HepG2 (cell line): Measurements from ENCODE around the gene P2RX3. TPM values are rescaled to one million over a fixed set of nuclear protein-coding genes. Genes with fewer than 3 reads are reported as not detected.

ENCODE experiments used
- ATAC-seq: fragments of 200-7000 bp; cut with Tn5 transposase; 3 replicates; pipeline ENCODE4 v1.9.1; 2020; ENCODE audit warnings: mild to moderate bottlenecking, moderate library complexity
- BruUV-seq: library from RNA; stranded (reverse); fragments of 400-500 nt; replicated peaks from 2 replicates; lab custom pipeline; 2021; lab: Mats Ljungman, UMichigan
- CTCF ChIA-PET: fragments of 300-600 bp; formaldehyde crosslinking; extraction: SDS; loops from one replicate; lab custom pipeline; 2021; ENCODE audit warnings: low total read pairs, inconsistent platforms, low intra/inter-chr PET ratio; lab: Yijun Ruan, JAX
- POLR2A ChIA-PET: fragments of 350-600 bp; sonication (Branson Sonifier 250); formaldehyde crosslinking; loops from one replicate; lab custom pipeline; 2020; ENCODE audit warnings: antibody characterized with exemption, inconsistent platforms; lab: Yijun Ruan, JAX
- DNase-seq: peaks from one replicate; pipeline ENCODE4 v3.0.0-alpha.2; 2015; ENCODE audit warnings: low spot score
- FAIRE-seq: peaks from 3 replicates; lab custom pipeline; 2011; peaks lifted over from hg19 to GRCh38; lab: Jason Lieb, UNC
- H2AFZ ChIP-seq: one replicate; pipeline ENCODE4 v1.6.1; 2011; ENCODE audit warnings: low read length, inconsistent platforms
- H3K27ac ChIP-seq: fragments of 300-600 bp; 3 replicates; pipeline ENCODE4 v1.8.0; 2011; ENCODE audit warnings: mixed run types, mild to moderate bottlenecking, mixed read lengths, low read length, inconsistent platforms; ENCODE audit not compliant: insufficient read depth; ENCODE audit errors: extremely low read length
- H3K27me3 ChIP-seq, 2 experiments: fragments of 200-600 bp in 1 of 2; 2 replicates in 1 of 2; 3 replicates in 1 of 2; pipeline versions ENCODE4 v1.6.0 to v1.8.0; 2011; ENCODE audit warnings: low read length in 2 of 2, mild to moderate bottlenecking in 2 of 2, moderate library complexity in 2 of 2, inconsistent platforms in 1 of 2; ENCODE audit not compliant: insufficient read depth in 2 of 2, control insufficient read depth in 1 of 2
- H3K36me3 ChIP-seq, 2 experiments: fragments of 200-600 bp in 1 of 2; replicated peaks in 1 of 2; 2 replicates in 1 of 2; 3 replicates in 1 of 2; pipeline versions ENCODE4 v1.5.1 to v1.8.0; 2011; ENCODE audit warnings: low read length in 2 of 2, inconsistent platforms in 1 of 2; ENCODE audit not compliant: insufficient read depth in 2 of 2, control insufficient read depth in 1 of 2
- H3K4me1 ChIP-seq: 2 replicates; pipeline ENCODE4 v1.5.1; 2012; ENCODE audit warnings: low read length, inconsistent platforms; ENCODE audit not compliant: insufficient read depth
- H3K4me2 ChIP-seq: 2 replicates; pipeline ENCODE4 v1.6.0; 2011; ENCODE audit warnings: low read depth, low read length, inconsistent platforms
- H3K4me3 ChIP-seq, 3 experiments: fragments of 200-600 bp in 1 of 3; sonication (generic), shearing (Covaris generic) in 1 of 3; replicated peaks in 1 of 3; 2 replicates each; pipeline ENCODE4 v1.5.1; 2011 to 2016; ENCODE audit warnings: low read length in 3 of 3, inconsistent platforms in 2 of 3, low read depth in 2 of 3, mild to moderate bottlenecking in 2 of 3, control low read depth in 1 of 3, mixed read lengths in 1 of 3; ENCODE audit not compliant: insufficient read depth in 1 of 3
- H3K79me2 ChIP-seq: one replicate; pipeline ENCODE4 v1.6.1; 2011; ENCODE audit warnings: low read length, inconsistent platforms; ENCODE audit not compliant: insufficient read depth
- H3K9ac ChIP-seq: 2 replicates; pipeline ENCODE4 v1.6.0; 2011; ENCODE audit warnings: mild to moderate bottlenecking, low read depth, low read length, inconsistent platforms; ENCODE audit not compliant: insufficient read depth
- H3K9me3 ChIP-seq: 2 replicates; pipeline ENCODE4 v1.5.1; 2012; ENCODE audit warnings: mild to moderate bottlenecking, low read length
- H4K20me1 ChIP-seq: 2 replicates; pipeline ENCODE4 v1.6.0; 2011; ENCODE audit warnings: inconsistent platforms, mild to moderate bottlenecking, low read length, moderate library complexity; ENCODE audit not compliant: insufficient read depth
- HNF4A ChIP-seq: sonication (generic); formaldehyde crosslinking; IDR thresholded peaks from 2 replicates; pipeline ENCODE4 v1.4.0; 2020; ENCODE audit warnings: missing genetic modification reagents
- IRF9 ChIP-seq: sonication (generic); formaldehyde crosslinking; IDR thresholded peaks from 2 replicates; pipeline ENCODE4 v1.8.0; 2022; ENCODE audit warnings: missing genetic modification reagents, mild to moderate bottlenecking, borderline replicate concordance
- JUN ChIP-seq: sonication (generic); formaldehyde crosslinking; IDR thresholded peaks from 2 replicates; pipeline ENCODE4 v1.4.0; 2020; ENCODE audit warnings: mild to moderate bottlenecking, missing genetic modification reagents
- MBNL3 ChIP-seq: fragments of 250-450 bp; sonication (Bioruptor Pico); conservative IDR thresholded peaks from 2 replicates; pipeline ENCODE4 v1.8.0; 2022; ENCODE audit warnings: mild to moderate bottlenecking, inconsistent platforms
- NFE2L2 ChIP-seq: fragments of 150-350 bp; IDR thresholded peaks from 2 replicates; pipeline ENCODE4 v1.6.1; 2014; ENCODE audit warnings: low read length
- NR0B2 ChIP-seq: sonication (generic); formaldehyde crosslinking; IDR thresholded peaks from 2 replicates; pipeline ENCODE4 v1.4.0; 2020; ENCODE audit warnings: mild to moderate bottlenecking, missing genetic modification reagents
- POLR2AphosphoS2 ChIP-seq: IDR thresholded peaks from 2 replicates; pipeline ENCODE4 v1.6.1; 2011; ENCODE audit warnings: low read depth, low read length, improper control_type of control experiment
- PTBP1 ChIP-seq: fragments of 200-400 bp; formaldehyde crosslinking; IDR thresholded peaks from 2 replicates; pipeline ENCODE4 v1.6.1; 2018; ENCODE audit warnings: low read length, low read depth; ENCODE audit not compliant: poor library complexity, severe bottlenecking
- U2AF1 ChIP-seq: fragments of 200-400 bp; formaldehyde crosslinking; optimal IDR thresholded peaks from 2 replicates; pipeline ENCODE3; 2017; ENCODE audit warnings: mild to moderate bottlenecking, low read depth, low read length
- ZC3H4 ChIP-seq: sonication (generic); formaldehyde crosslinking; IDR thresholded peaks from 2 replicates; pipeline ENCODE4 v1.4.0; 2020; ENCODE audit warnings: missing genetic modification reagents, borderline replicate concordance
- ZFP36L1 ChIP-seq: sonication (generic); formaldehyde crosslinking; IDR thresholded peaks from 2 replicates; pipeline ENCODE4 v1.8.0; 2022; ENCODE audit warnings: mild to moderate bottlenecking, missing genetic modification reagents, moderate library complexity
- ZGPAT ChIP-seq: IDR thresholded peaks from 2 replicates; pipeline ENCODE4 v1.6.1; 2016; ENCODE audit warnings: mild to moderate bottlenecking
- ZNF260 ChIP-seq: sonication (generic); formaldehyde crosslinking; IDR thresholded peaks from 2 replicates; pipeline ENCODE4 v1.4.0; 2020; ENCODE audit warnings: missing genetic modification reagents, low read depth, mild to moderate bottlenecking, borderline replicate concordance
- ZNF263 ChIP-seq: sonication (generic); formaldehyde crosslinking; IDR thresholded peaks from 2 replicates; pipeline ENCODE4 v1.4.0; 2020; ENCODE audit warnings: missing genetic modification reagents
- ZNF432 ChIP-seq: sonication (generic); formaldehyde crosslinking; IDR thresholded peaks from 2 replicates; pipeline ENCODE4 v1.5.0; 2020; ENCODE audit warnings: missing genetic modification reagents, mild to moderate bottlenecking, borderline replicate concordance
- ZNF687 ChIP-seq: sonication (generic); formaldehyde crosslinking; IDR thresholded peaks from 2 replicates; pipeline ENCODE4 v1.5.1; 2020; ENCODE audit warnings: mild to moderate bottlenecking, missing genetic modification reagents, moderate library complexity
- ZNF709 ChIP-seq: sonication (generic); formaldehyde crosslinking; IDR thresholded peaks from 2 replicates; pipeline ENCODE4 v1.5.0; 2020; ENCODE audit warnings: mild to moderate bottlenecking, missing genetic modification reagents
- WGBS: methylation state at CpG from one replicate; pipeline ENCODE4 v1.1.6; 2017; ENCODE audit warnings: low lambda C conversion rate; 5-methylcytosine and 5-hydroxymethylcytosine counted together
- in situ Hi-C: cut with HindIII; loops from 2 replicates; pipeline ENCODE4 v1.10.0; 2017; ENCODE audit warnings: low pct_unique_long_range_greater_than_20kb; ENCODE audit not compliant: extremely low pct_ligation_motif_present
- intact Hi-C: fragments of 100-400 bp; cut with micrococcal nuclease; formaldehyde crosslinking; loops from one replicate; pipeline ENCODE4 v1.10.0; 2022; ENCODE audit not compliant: unreplicated experiment
- polyA plus RNA-seq, 8 experiments: library from polyadenylated mRNA; depleted of rRNA in 3 of 8; stranded (reverse) in 7 of 8; unstranded in 1 of 8; fragments of >200 nt; fragmentation: Illumina TruSeq in 4 of 8; extraction: Trizol in 4 of 8; gene quantifications; 2 replicates each; pipeline versions ENCODE4 v1.2.1 to v1.2.3, GENCODE V29; 2011 to 2016; ENCODE audit warnings: low read depth in 4 of 8, missing spikeins in 1 of 8, mixed read lengths in 1 of 8; ENCODE audit not compliant: insufficient read depth in 1 of 8
- total RNA-seq, 5 experiments: library from RNA; depleted of rRNA; stranded (reverse); fragments of >200 nt; fragmentation: Illumina TruSeq; extraction: Trizol; gene quantifications; 2 replicates each; pipeline ENCODE4 v1.2.3, GENCODE V29; 2016; ENCODE audit warnings: low read depth in 1 of 5

The P2RX3 gene
- total and polyA plus RNA-seq, 2 of the 13 experiments (the other 11 are each of a cell fraction or from before 2014, with no cell fraction given): 0.08 TPM; not detected in 1

GRCh38 chr11:57358991-57359390 lies 20.8 kb downstream of the P2RX3 start:
- DNase-seq: no peak
- BruUV-seq: no TSS peak
- intact Hi-C loops: no loop called here
- Histone ChIP-seq H3K4me3 (no peak overlapping the region), H3K36me3 (no peaks in the 10 kb centered on the region), H3K9me3 (no peaks in the 10 kb centered on the region), H3K4me2 (no peak overlapping the region), H3K27ac (no peak overlapping the region), H2AFZ (no peak overlapping the region), H3K4me1 (peaks cover 15% of the 10 kb centered on the region), H3K27me3 (peaks cover 0 to 8% of the 10 kb centered on the region in 2 experiments; a peak in 2 of 5 replicates), H3K79me2 (no peaks in the 10 kb centered on the region), H3K9ac (no peak overlapping the region), H4K20me1 (no peaks in the 10 kb centered on the region)
- WGBS: 51% methylated on average over 6 of the region's 9 CpGs
- no peak for ATAC-seq
- CTCF ChIA-PET: no interaction called here
- POLR2A ChIA-PET: interaction anchor here (2.0 kb wide), 1 partner anchor 95 kb away, joined by 4 read pairs; no protein-coding TSS in a partner anchor
- in situ Hi-C loops: loop anchor here (10.0 kb wide), 1 partner anchor 514 kb away; no protein-coding TSS in a partner anchor
- no peak for FAIRE-seq
- TF ChIP-seq MBNL3 (CRISPR knock-in tag) (no peak), ZNF687 (CRISPR knock-in tag) (no peak), ZNF709 (CRISPR knock-in tag) (no peak), NR0B2 (CRISPR knock-in tag) (no peak), ZNF432 (CRISPR knock-in tag) (no peak), ZNF263 (CRISPR knock-in tag) (no peak), IRF9 (CRISPR knock-in tag) (no peak), U2AF1 (no peak), ZC3H4 (CRISPR knock-in tag) (no peak), PTBP1 (no peak), ZGPAT (CRISPR knock-in tag) (no peak), JUN (CRISPR knock-in tag) (no peak), POLR2AphosphoS2 (no peak), ZNF260 (CRISPR knock-in tag) (no peak), HNF4A (no peak), NFE2L2 (no peak), ZFP36L1 (CRISPR knock-in tag) (no peak)
